Smooth muscle cell (in vitro differentiated cells): ENCODE data around the gene SNRPA1. TPM values are rescaled to one million over a fixed set of nuclear protein-coding genes. Genes with fewer than 3 reads are reported as not detected.

Experiments used
- DNase-seq: peaks from one replicate; lab custom pipeline; 2025; ENCODE audit not compliant: unreplicated experiment; lab: John Stamatoyannopoulos, UW
- H2AFZ ChIP-seq: fragments of 200-600 bp; sonication (generic); 2 replicates; pipeline ENCODE4 v1.6.0; 2016; ENCODE audit warnings: antibody characterized with exemption, low read depth, mild to moderate bottlenecking
- H3F3A ChIP-seq: fragments of 200-600 bp; sonication (generic); 2 replicates; pipeline ENCODE4 v1.6.0; 2017; ENCODE audit warnings: antibody characterized with exemption, low read depth
- H3K27ac ChIP-seq: fragments of 200-600 bp; sonication (generic); 2 replicates; pipeline ENCODE4 v1.5.1; 2016; ENCODE audit warnings: low read depth, mild to moderate bottlenecking
- H3K27me3 ChIP-seq: fragments of 200-600 bp; sonication (generic); 2 replicates; pipeline ENCODE4 v1.6.1; 2016; ENCODE audit warnings: low read depth, mild to moderate bottlenecking
- H3K36me3 ChIP-seq: fragments of 200-600 bp; sonication (generic); 2 replicates; pipeline ENCODE4 v1.5.1; 2016; ENCODE audit warnings: low read depth
- H3K4me1 ChIP-seq: fragments of 200-600 bp; sonication (generic); 2 replicates; pipeline ENCODE4 v1.5.1; 2016; ENCODE audit warnings: low read depth
- H3K4me2 ChIP-seq: fragments of 200-600 bp; sonication (generic); 2 replicates; pipeline ENCODE4 v1.6.0; 2016; ENCODE audit warnings: mild to moderate bottlenecking
- H3K4me3 ChIP-seq: fragments of 200-600 bp; sonication (generic); 2 replicates; pipeline ENCODE4 v1.5.1; 2016; ENCODE audit warnings: mild to moderate bottlenecking
- H3K79me2 ChIP-seq: fragments of 200-600 bp; sonication (generic); 2 replicates; pipeline ENCODE4 v1.6.0; 2016; ENCODE audit warnings: low read depth, mild to moderate bottlenecking
- H3K9ac ChIP-seq: fragments of 200-600 bp; sonication (generic); 2 replicates; pipeline ENCODE4 v1.6.0; 2016; ENCODE audit warnings: low read depth
- H3K9me3 ChIP-seq: fragments of 200-600 bp; sonication (generic); replicated peaks from 2 replicates; pipeline ENCODE4 v1.5.1; 2016; ENCODE audit warnings: low read depth
- H4K20me1 ChIP-seq: fragments of 200-600 bp; sonication (generic); 2 replicates; pipeline ENCODE4 v1.6.0; 2016; ENCODE audit warnings: low read depth
- WGBS: methylation state at CpG from one replicate; pipeline ENCODE4 v1.1.7; 2016; ENCODE audit warnings: low lambda C conversion rate; 5-methylcytosine and 5-hydroxymethylcytosine counted together
- polyA plus RNA-seq: library from polyadenylated mRNA; unstranded; fragments of >200 nt; fragmentation: Nextera tagmentation; extraction: Ambion mirVana; gene quantifications from 2 replicates; pipeline ENCODE4 v1.2.1, GENCODE V29; 2016
- total RNA-seq: library from RNA; depleted of rRNA; stranded (reverse); fragments of >200 nt; gene quantifications from 2 replicates; pipeline ENCODE4 v1.2.3, GENCODE V29; 2014
- TF ChIP-seq, protein P1 (sequence below): fragments of 200-600 bp; sonication (generic); IDR thresholded peaks from 2 replicates; pipeline ENCODE4 v1.5.1; 2017; ENCODE audit warnings: borderline replicate concordance, mild to moderate bottlenecking, antibody characterized with exemption; ENCODE audit not compliant: insufficient read depth, poor library complexity, severe bottlenecking

SNRPA1 gene
- total and polyA plus RNA-seq, 2 experiments from 2014 or later: 24.0 to 99.0 TPM

DNA sequence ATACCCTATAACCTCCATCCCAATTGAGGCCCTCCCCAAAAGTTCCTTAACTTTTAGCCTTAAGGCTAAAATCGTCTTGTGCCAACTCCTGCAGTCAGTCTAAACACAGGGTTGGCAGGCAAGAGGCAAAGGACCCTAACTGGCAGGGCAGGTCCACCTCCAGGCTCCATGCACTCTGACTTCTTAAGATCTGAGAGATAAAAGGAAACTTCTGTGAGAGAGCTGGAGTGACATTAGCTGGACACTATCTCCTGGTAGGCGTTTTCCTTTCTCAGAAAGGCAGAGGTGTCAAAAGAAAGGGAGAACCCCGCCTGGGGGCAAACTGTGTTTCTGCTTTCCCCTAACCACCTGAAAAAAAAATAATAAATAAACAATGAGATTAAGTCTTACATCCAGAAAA lies 46.8 kb downstream of the SNRPA1 start:
- H2AFZ ChIP-seq: no peak overlapping the region
- H3K36me3 ChIP-seq: no peaks in the 10 kb centered on the region
- peaks cover 39% of the 10 kb centered on the region for H3K4me1 ChIP-seq
- H3K4me3 ChIP-seq: peak overlapping the region; percentile 79
- peaks cover 25% of the 10 kb centered on the region for H3F3A ChIP-seq
- TF ChIP-seq, protein P1, sequence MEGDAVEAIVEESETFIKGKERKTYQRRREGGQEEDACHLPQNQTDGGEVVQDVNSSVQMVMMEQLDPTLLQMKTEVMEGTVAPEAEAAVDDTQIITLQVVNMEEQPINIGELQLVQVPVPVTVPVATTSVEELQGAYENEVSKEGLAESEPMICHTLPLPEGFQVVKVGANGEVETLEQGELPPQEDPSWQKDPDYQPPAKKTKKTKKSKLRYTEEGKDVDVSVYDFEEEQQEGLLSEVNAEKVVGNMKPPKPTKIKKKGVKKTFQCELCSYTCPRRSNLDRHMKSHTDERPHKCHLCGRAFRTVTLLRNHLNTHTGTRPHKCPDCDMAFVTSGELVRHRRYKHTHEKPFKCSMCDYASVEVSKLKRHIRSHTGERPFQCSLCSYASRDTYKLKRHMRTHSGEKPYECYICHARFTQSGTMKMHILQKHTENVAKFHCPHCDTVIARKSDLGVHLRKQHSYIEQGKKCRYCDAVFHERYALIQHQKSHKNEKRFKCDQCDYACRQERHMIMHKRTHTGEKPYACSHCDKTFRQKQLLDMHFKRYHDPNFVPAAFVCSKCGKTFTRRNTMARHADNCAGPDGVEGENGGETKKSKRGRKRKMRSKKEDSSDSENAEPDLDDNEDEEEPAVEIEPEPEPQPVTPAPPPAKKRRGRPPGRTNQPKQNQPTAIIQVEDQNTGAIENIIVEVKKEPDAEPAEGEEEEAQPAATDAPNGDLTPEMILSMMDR: no peak
- peaks cover 84% of the 10 kb centered on the region for H3K79me2 ChIP-seq
- H3K9me3 ChIP-seq: no peaks in the 10 kb centered on the region
- DNase-seq: no peak
- peak overlapping the region; percentile 74 for H3K27ac ChIP-seq
- peaks cover 77% of the 10 kb centered on the region for H4K20me1 ChIP-seq
- H3K27me3 ChIP-seq: no peaks in the 10 kb centered on the region
- H3K9ac ChIP-seq: no peak overlapping the region
- WGBS: 44% methylated on average over 3 of the region's 3 CpGs
- H3K4me2 ChIP-seq: peak overlapping the region; percentile 88

DNA sequence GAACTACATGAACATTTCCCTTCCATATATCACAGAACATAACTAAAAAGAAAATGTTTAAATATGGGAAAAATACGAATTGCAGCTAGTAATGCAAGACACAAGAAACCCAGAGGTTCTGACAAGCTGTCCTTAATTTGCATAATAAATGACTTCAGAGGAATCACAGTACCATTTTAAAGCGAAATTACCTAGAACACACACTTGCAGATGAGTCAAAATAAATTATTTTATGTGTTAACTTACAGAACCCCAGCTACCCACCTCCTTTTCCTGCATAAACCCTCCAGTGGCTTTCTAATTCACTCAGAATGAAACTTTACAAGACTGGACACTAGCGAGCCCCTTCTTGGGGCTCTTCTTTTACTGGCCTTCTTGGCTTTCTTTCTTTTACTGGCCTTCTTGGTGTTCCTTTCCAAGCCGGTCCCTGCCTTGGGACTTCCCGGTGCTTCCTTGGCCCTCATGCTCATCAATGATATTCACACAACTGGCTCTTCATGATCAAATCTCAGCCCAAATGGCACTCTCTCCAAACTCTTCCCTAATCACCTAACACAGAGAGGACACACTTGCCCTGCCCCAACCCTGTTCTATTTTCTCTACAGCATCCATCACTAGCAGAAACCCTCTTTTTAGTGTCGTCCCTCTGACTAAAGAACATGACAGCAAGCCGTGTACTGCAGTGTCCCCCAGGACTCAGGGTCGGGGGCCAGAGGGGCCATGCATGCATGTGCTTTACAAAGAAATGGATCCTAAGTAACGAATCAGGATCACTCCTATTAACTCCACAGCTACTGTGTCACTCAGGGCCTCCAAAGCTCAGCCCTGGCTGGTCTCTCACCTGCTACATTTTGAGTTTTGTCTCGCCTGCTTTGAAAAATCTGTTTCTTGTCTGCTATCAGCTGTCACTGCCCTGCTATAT lies 48.0 kb downstream of the SNRPA1 start:
- 70% methylated on average over 10 of the region's 10 CpGs for WGBS
- Histone ChIP-seq H3K4me1 (peaks cover 43% of the 10 kb centered on the region), H3K27ac (peak overlapping the region; percentile 74), H3K9ac (no peak overlapping the region), H4K20me1 (peaks cover 89% of the 10 kb centered on the region), H3K4me2 (peak overlapping the region; percentile 88), H3K4me3 (peak overlapping the region; percentile 19), H3K27me3 (no peaks in the 10 kb centered on the region), H3K36me3 (no peaks in the 10 kb centered on the region), H2AFZ (no peak overlapping the region), H3F3A (peaks cover 35% of the 10 kb centered on the region), H3K79me2 (peaks cover 90% of the 10 kb centered on the region), H3K9me3 (no peaks in the 10 kb centered on the region)
- DNase-seq: no peak
- TF ChIP-seq, protein P1: no peak

DNA sequence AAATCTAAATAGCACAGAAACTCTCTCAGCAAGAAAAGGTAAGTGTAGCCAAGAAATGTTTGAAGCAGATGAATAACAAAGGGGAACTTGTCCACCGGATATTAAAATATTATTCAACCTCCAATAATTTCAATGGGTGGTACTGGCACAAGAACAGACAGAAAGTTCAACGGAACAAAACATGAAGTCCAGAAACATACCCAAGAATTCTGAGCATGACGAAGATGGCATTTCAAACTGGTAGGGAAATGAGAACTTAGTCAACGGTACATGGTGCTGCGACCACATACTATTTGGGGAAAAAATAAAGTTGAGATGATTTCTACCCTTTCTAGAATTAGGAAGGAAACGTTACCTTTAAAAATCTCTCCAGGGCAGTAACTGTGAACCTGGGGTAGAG lies 48.7 kb downstream of the SNRPA1 start:
- peaks cover 43% of the 10 kb centered on the region for H3K4me1 ChIP-seq
- peak overlapping the region; percentile 19 for H3K4me3 ChIP-seq
- H3K9ac ChIP-seq: no peak overlapping the region
- H3K27ac ChIP-seq: peak overlapping the region; percentile 74
- no peak for DNase-seq
- peaks cover 96% of the 10 kb centered on the region for H4K20me1 ChIP-seq
- H3K27me3 ChIP-seq: no peaks in the 10 kb centered on the region
- no peaks in the 10 kb centered on the region for H3K9me3 ChIP-seq
- peaks cover 97% of the 10 kb centered on the region for H3K79me2 ChIP-seq
- peak overlapping the region; percentile 88 for H3K4me2 ChIP-seq
- H2AFZ ChIP-seq: no peak overlapping the region
- 65% methylated on average over 6 of the region's 6 CpGs for WGBS
- TF ChIP-seq, protein P1: no peak
- no peaks in the 10 kb centered on the region for H3K36me3 ChIP-seq
- peaks cover 35% of the 10 kb centered on the region for H3F3A ChIP-seq
